Right cardiac atrium (tissue), 5 donors: ENCODE data around the gene NSUN6. TPM values are rescaled to one million over a fixed set of nuclear protein-coding genes. Genes with fewer than 3 reads are reported as not detected.
"Not testable (repeated sequence)": the region's sequence is repeated elsewhere in the genome, so short reads cannot be mapped to it uniquely, and the experiment has no call there.

ENCODE experiments used
- ATAC-seq, 2 donors: fragments of 200-7000 bp; cut with Tn5 transposase; one replicate each; pipeline versions ENCODE4 v1.8.0 to v1.9.1; 2020; ENCODE audit warnings: moderate library complexity in 2 of 2, mild to moderate bottlenecking in 1 of 2
- DNase-seq, 3 donors: peaks; one replicate each; pipeline ENCODE4 v3.0.0-alpha.2; 2020
- H3K27ac ChIP-seq: one replicate; pipeline ENCODE4 v1.5.1; 2013; ENCODE audit warnings: mild to moderate bottlenecking, low read length, control low read depth, moderate library complexity
- H3K27me3 ChIP-seq: one replicate; pipeline ENCODE4 v1.6.1; 2013; ENCODE audit not compliant: control insufficient read depth, insufficient read depth
- H3K4me1 ChIP-seq: one replicate; pipeline ENCODE4 v1.6.1; 2013; ENCODE audit warnings: low read length; ENCODE audit not compliant: control insufficient read depth, insufficient read depth
- H3K4me3 ChIP-seq: one replicate; pipeline ENCODE4 v1.5.1; 2013; ENCODE audit warnings: low read length, control low read depth
- H3K9me3 ChIP-seq: one replicate; pipeline ENCODE4 v1.6.1; 2013; ENCODE audit warnings: low read length; ENCODE audit not compliant: control insufficient read depth
- WGBS: extraction: QIAGEN DNeasy Blood & Tissue Kit; methylation state at CpG from one replicate; pipeline ENCODE4 v1.1.7; 2013; 5-methylcytosine and 5-hydroxymethylcytosine counted together
- intact Hi-C, 4 donors: fragments of 100-400 bp; cut with DNase I; formaldehyde crosslinking; loops; one replicate each; pipeline versions ENCODE4 v1.11.0 to v1.14.0; 2022 to 2023
- polyA plus RNA-seq: library from polyadenylated mRNA; stranded (reverse); fragments of 200-250 nt; gene quantifications from one replicate; pipeline ENCODE4 v1.2.3, GENCODE V29; 2013
- total RNA-seq, 4 donors: library from RNA; stranded (reverse); fragmentation: NEBNext Ultra II Directional; extraction: Animal tissue kit (Norgen Biotek cat#: 25700); gene quantifications; one replicate each; pipeline ENCODE4 v1.2.1, GENCODE V29; 2021
- donor health status: healthy with polysubstance abuse.
- donor health status: DM: no; HTN: yes; CAD: no.
- donor health status: DM: no; HTN: no; CAD: no.
- donor health status: DM: no; HTN: yes; CAD: no; lungs with severe emphysema.
- donor health status: DM: yes; HTN: yes; CAD: no.

Gene NSUN6
- total and polyA plus RNA-seq, 5 donors, result 6.6 to 13.0 (median 10.1) TPM

GRCh38 chr10:18632500-18632899, 18.9 kb downstream of the NSUN6 start:
- H3K27ac ChIP-seq, H3K4me3 ChIP-seq, H3K9me3 ChIP-seq, H3K27me3 ChIP-seq, H3K4me1 ChIP-seq, ATAC-seq, DNase-seq, intact Hi-C loops: not testable (repeated sequence)
- WGBS, result 92% methylated on average over 2 of the region's 3 CpGs

GRCh38 chr10:18627452-18628018, 23.9 kb downstream of the NSUN6 start:
- peak; percentile 85 to 94 (median 93) for DNase-seq
- H3K4me1 ChIP-seq, intact Hi-C loops, H3K9me3 ChIP-seq, H3K27me3 ChIP-seq: not testable (repeated sequence)
- Histone ChIP-seq H3K4me3 (peak overlapping the region; percentile 85), H3K27ac (peak overlapping the region; percentile 56)
- ATAC-seq, result peak in 1 of 2 donors; percentile 55
- 4% methylated on average over 25 of the region's 25 CpGs for WGBS

GRCh38 chr10:18625886-18626285, 25.5 kb downstream of the NSUN6 start:
- DNase-seq, result no peak
- no peak for ATAC-seq
- H3K27me3 ChIP-seq, result no peaks in the 10 kb centered on the region
- no peak overlapping the region for H3K27ac ChIP-seq
- no peak overlapping the region for H3K4me3 ChIP-seq
- intact Hi-C loops, result no loop called here
- H3K9me3 ChIP-seq, result no peaks in the 10 kb centered on the region
- WGBS, result 93% methylated on average over 5 of the region's 5 CpGs
- no peaks in the 10 kb centered on the region for H3K4me1 ChIP-seq

- H3K4me1 ChIP-seq, H3K9me3 ChIP-seq, H3K27me3 ChIP-seq, intact Hi-C loops, H3K27ac ChIP-seq, H3K4me3 ChIP-seq, DNase-seq: not testable (repeated sequence)
- peak in 1 of 2 donors; percentile 57 for ATAC-seq
- 64% methylated on average over 1 of the region's 1 CpG for WGBS
Measured at GRCh38 chr10:18623671-18624070, 27.7 kb downstream of the NSUN6 start.

- H3K4me1 ChIP-seq, result no peaks in the 10 kb centered on the region
- DNase-seq (no peak), ATAC-seq (no peak)
- no peaks in the 10 kb centered on the region for H3K9me3 ChIP-seq
- no peak overlapping the region for H3K27ac ChIP-seq
- no peak overlapping the region for H3K4me3 ChIP-seq
- intact Hi-C loops, result no loop called here
- H3K27me3 ChIP-seq, result no peaks in the 10 kb centered on the region
Measured at GRCh38 chr10:18620856-18621255, 30.5 kb downstream of the NSUN6 start.

- no peak for DNase-seq
- intact Hi-C loops, result no loop called here
- Histone ChIP-seq H3K27me3 (no peaks in the 10 kb centered on the region), H3K4me1 (no peaks in the 10 kb centered on the region), H3K9me3 (no peaks in the 10 kb centered on the region), H3K27ac (no peak overlapping the region), H3K4me3 (no peak overlapping the region)
- WGBS, result 81% methylated on average over 3 of the region's 3 CpGs
- ATAC-seq, result peak; percentile 83 to 85
Measured at GRCh38 chr10:18619016-18619415, 32.4 kb downstream of the NSUN6 start.

GRCh38 chr10:18616337-18616736, 35.0 kb downstream of the NSUN6 start:
- Histone ChIP-seq H3K27me3 (no peaks in the 10 kb centered on the region), H3K4me1 (no peaks in the 10 kb centered on the region), H3K9me3 (no peaks in the 10 kb centered on the region), H3K4me3 (no peak overlapping the region), H3K27ac (no peak overlapping the region)
- intact Hi-C loops, result no loop called here
- no peak for ATAC-seq
- no peak for DNase-seq
- WGBS, result 66% methylated on average over 3 of the region's 3 CpGs

GRCh38 chr10:18615618-18616017, 35.8 kb downstream of the NSUN6 start:
- H3K4me3 ChIP-seq, result no peak overlapping the region
- ATAC-seq (no peak), DNase-seq (no peak)
- no peaks in the 10 kb centered on the region for H3K9me3 ChIP-seq
- intact Hi-C loops, result no loop called here
- H3K27ac ChIP-seq, result no peak overlapping the region
- no peaks in the 10 kb centered on the region for H3K27me3 ChIP-seq
- no peaks in the 10 kb centered on the region for H3K4me1 ChIP-seq
- 97% methylated on average over 4 of the region's 4 CpGs for WGBS

- no peak overlapping the region for H3K27ac ChIP-seq
- no peaks in the 10 kb centered on the region for H3K27me3 ChIP-seq
- WGBS, result 97% methylated on average over 4 of the region's 4 CpGs
- H3K4me1 ChIP-seq, result no peaks in the 10 kb centered on the region
- ATAC-seq (no peak), DNase-seq (no peak)
- no peak overlapping the region for H3K4me3 ChIP-seq
- intact Hi-C loops, result no loop called here
- H3K9me3 ChIP-seq, result no peaks in the 10 kb centered on the region
Measured at GRCh38 chr10:18611168-18611567, 40.2 kb downstream of the NSUN6 start.

GRCh38 chr10:18610517-18610916, 40.9 kb downstream of the NSUN6 start:
- DNase-seq (peak in 1 of 3 donors; percentile 26), ATAC-seq (peak; percentile 84 to 98)
- no peak overlapping the region for H3K27ac ChIP-seq
- 67% methylated on average over 3 of the region's 3 CpGs for WGBS
- no peaks in the 10 kb centered on the region for H3K4me1 ChIP-seq
- no peaks in the 10 kb centered on the region for H3K27me3 ChIP-seq
- H3K4me3 ChIP-seq, result no peak overlapping the region
- intact Hi-C loops, result no loop called here
- H3K9me3 ChIP-seq, result no peaks in the 10 kb centered on the region

- intact Hi-C loops, result no loop called here
- DNase-seq (no peak), ATAC-seq (no peak)
- no peaks in the 10 kb centered on the region for H3K4me1 ChIP-seq
- WGBS, result 88% methylated on average over 6 of the region's 6 CpGs
- no peak overlapping the region for H3K4me3 ChIP-seq
- no peak overlapping the region for H3K27ac ChIP-seq
- H3K9me3 ChIP-seq, result no peaks in the 10 kb centered on the region
- no peaks in the 10 kb centered on the region for H3K27me3 ChIP-seq
Measured at GRCh38 chr10:18608596-18608995, 42.8 kb downstream of the NSUN6 start.
